Measurements from ENCODE around the gene SNRNP40.

The SNRNP40 gene

DNA sequence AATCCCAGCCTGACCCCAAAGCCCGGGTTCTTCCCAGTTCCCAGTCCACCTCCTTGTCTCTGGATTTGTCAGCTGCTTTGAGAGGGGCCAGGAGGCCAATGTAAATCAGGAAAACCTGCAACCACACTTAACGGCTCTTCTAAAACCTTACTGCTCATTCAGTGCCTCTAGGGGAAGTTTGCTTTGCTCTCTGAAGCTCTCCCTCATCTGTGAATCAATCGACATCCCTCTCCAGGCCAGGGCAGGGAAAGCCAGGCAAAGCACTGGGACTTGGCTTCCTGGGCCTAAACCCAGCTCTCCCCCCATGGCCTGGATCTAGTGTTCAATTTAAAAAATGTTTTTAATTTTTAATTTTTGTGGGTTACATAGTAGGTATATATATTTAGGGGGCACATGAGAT lies 66.2 kb downstream of the SNRNP40 start:
- DNase-seq (ENCODE audit: low read depth), result no peak

DNA sequence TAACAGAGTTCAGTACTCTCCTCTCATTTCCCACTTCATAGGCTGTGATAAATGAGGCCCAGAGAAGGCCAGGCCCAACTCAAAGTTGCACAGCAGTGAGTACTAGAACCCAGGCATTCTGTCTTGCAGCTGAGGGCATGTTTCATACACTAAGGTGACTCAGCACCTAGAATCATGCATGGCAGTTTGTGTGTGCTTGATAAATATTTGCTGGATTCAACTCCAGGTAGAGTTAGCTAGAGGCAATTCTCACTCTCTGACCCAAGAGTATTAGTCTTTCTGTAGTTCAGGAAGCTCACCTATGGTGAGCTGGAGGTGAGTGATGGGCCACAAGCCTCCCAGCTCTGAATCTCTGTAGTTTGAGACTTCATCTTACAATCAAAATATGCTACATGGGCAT lies 67.6 kb downstream of the SNRNP40 start:
- DNase-seq (ENCODE audit: low read depth), result no peak

DNA sequence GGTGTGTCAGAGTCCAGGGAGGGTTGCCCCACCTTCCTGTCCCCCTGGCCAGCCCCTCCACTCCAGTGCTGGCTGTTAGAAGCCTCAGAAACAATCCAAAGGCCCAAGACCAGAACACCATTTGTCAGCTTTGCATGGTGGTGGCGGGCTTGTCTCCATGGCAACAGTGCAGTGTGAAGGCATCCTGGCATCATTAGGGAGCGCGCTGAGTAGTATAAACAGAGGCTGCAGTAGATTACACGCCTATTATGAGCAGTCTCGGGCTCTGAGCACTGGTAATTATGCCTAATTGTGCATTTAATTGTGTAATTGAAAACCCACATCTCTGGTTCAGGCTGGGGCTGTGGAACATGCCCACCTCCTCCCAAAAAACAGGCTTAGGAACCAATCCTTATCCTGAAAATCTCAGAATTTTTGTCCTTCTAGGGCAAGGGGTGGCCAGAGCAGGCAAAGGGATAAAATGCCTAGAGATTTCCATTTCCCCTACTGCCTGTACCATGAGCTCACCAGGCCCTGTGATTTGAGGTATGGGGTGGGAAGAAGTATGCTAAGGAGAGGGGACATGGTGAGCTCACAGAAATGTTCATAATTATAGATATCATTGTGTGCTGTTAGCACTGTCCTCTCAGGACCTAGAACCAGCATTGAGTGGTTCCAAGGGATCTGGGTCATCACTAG lies 68.6 kb downstream of the SNRNP40 start:
- DNase-seq (ENCODE audit: low read depth), result no peak

DNA sequence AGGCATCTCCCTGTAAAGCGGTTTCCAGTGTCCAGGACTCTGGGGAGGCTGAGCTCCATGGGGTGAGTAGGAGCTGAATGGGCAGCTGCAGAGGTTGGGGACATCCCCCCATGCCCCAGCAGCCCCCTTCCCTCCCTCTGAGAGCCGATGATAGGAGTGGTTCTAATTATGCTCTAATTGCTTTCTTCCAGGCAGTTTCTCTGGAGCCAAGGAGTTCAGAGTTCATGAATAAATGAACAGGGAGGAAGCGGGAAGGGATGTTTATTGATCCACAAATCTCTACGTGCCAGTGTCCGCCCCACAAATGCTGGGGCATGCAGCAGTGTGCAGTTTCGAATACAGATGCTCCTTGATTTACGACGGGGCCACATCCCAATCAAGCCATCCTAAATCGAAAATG lies 72.5 kb downstream of the SNRNP40 start:
- DNase-seq (ENCODE audit: low read depth), result no peak

DNA sequence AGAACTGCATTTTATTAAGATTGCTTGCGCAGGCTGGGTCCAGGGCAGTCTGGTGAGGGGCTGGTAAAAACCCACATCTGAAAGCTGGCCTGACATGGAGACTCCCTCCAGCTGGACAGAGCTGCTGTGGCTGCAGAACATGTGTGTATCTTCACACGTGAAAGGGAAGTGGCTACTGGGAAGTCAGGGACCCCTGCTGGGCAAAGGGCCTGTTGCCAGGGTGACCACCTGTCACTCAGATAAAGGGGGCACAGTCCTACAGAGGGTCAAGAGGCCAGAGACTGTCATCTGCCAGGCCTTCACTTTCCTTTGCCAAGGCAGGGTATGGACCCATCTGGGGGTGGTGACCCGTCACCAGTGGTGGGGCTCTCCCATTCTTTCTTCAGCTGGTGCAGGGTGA lies 74.4 kb downstream of the SNRNP40 start:
- no peak for DNase-seq (ENCODE audit: low read depth)

GRCh38 chr1:31221072-31221471 lies 75.5 kb downstream of the SNRNP40 start:
- DNase-seq (ENCODE audit: low read depth), result no peak

DNA sequence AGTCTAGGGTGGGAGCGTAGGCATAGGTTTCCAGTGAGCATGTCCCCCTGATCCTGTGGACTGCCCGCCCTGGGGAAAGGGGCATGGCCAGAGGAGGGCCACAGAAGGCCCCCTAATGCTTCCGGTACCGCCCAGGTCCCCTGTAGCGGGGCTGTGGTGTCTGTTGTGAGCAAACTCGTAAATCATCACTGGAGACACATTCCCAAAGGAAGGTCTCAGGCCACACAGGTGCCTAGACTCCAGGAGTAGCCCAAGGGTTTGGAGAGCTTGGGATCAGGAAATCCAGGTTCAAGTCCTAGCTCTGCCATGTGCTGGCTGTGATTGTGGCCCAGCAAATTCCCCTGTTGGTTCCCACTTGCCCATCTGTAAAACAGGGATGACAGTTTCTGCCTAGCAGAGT lies 77.1 kb downstream of the SNRNP40 start:
- no peak for DNase-seq (ENCODE audit: low read depth)

DNA sequence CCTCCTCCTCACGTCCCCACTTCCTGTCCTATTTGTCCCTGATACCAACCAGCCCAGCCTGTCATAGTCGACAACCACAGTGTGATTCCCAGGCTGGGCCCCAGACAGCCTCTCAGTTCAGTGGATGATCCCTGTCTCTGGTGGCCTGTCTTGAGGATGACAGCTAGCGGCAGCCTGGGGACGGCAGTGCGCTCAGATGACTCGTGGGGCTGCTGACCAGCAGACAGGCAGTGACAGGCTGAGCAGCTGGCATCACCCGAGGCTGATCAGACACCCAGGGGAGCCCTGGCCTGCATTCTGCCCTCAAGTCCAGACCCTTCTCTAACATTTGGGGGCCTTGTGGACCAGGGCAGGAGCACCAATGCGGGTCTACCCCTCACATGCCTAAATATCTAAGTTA lies 77.9 kb downstream of the SNRNP40 start:
- no peak for DNase-seq (ENCODE audit: low read depth)

GRCh38 chr1:31216016-31216415 lies 80.6 kb downstream of the SNRNP40 start:
- DNase-seq (ENCODE audit: low read depth), result no peak

DNA sequence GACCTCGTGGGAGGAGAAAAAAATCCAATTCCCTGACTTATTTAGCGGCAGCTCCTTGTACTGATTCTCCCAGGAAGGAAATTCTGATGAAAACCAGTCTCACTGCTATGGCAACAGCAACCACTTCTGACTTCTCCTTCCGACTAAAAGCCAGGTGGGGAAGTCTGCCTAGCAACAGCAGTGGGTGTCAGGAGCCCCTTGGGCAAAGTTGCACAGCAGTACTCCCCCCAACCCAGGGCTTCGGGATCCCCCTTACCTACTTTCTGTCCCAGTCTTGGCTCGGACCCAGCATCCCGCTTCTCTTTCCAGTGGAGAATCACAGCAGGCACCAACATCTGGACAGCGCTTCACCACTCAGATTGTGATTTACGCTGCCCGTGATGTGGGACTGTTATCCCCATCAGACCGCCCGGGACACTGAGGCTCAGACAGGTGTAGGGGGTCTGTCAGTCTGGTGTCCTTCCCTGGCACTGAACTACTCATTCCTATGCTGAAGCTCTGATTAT lies 81.5 kb downstream of the SNRNP40 start:
- DNase-seq (ENCODE audit: low read depth), result no peak

DNA sequence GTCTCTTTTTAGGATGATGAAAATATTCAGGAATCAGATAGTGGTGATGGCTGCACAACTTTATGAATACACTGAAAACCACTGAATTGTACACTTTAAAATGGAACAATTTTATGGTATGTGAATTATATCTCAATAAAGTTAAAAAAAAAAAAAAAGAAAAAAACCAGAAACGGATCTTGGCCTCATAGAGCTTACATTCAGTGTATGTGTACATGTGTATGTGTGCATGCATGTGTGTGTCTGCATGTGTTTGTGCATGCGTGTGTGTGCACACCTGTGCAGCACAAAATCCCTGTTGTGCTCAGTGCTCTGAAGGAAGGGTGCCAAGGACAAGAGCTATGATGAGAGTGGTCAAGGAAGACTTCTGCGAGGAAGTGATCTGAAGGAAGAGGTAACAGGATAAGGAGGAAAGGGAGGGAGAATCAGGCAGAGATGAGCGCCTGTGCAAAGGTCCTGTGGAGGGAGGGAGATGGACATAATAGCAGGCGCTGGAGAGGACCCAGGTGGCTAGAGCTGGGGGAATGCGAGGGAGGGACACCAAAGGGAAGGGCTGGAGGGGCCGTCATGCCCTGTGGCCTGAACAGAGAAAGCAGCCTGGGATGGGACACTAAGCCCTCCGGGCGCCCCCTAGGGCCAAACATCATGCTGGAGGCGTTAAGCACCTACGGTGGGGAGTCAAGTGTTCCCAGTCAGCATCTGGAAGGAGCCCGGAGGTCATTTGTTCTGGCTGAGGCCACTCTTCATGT lies 82.1 kb downstream of the SNRNP40 start:
- DNase-seq (ENCODE audit: low read depth), result no peak

Measured in stimulated activated CD8-positive, alpha-beta memory T cell treated with anti-CD3 and anti-CD28 coated beads, Interleukin-15, amount 100 ng/mL, for 1 hour (primary cell).